Measurements from ENCODE around the gene PCA3.
"Not testable (repeated sequence)": the region's sequence is repeated elsewhere in the genome, so short reads cannot be mapped to it uniquely, and the experiment has no call there.

Gene PCA3

GRCh38 chr9:76764138-76764537, at the start of gene PCA3:
PCA3 (plus strand) TSS chr9:76764438.
- DNase-seq: no peak

- DNase-seq: no peak
Measured at GRCh38 chr9:76716085-76716672, 48.1 kb upstream of the PCA3 start.

- DNase-seq: no peak
Measured at GRCh38 chr9:76717176-76717575, 47.1 kb upstream of the PCA3 start.

- DNase-seq: no peak
Measured at GRCh38 chr9:76717613-76718012, 46.6 kb upstream of the PCA3 start.

GRCh38 chr9:76718166-76718565, 46.1 kb upstream of the PCA3 start:
- no peak for DNase-seq

- no peak for DNase-seq
Measured at GRCh38 chr9:76720245-76720644, 44.0 kb upstream of the PCA3 start.

- no peak for DNase-seq
Measured at GRCh38 chr9:76725011-76725546, 39.2 kb upstream of the PCA3 start.

GRCh38 chr9:76725885-76726284, 38.4 kb upstream of the PCA3 start:
- DNase-seq: no peak

GRCh38 chr9:76729116-76729515, 35.1 kb upstream of the PCA3 start:
- DNase-seq: no peak

- DNase-seq: no peak
Measured at GRCh38 chr9:76729980-76730737, 34.1 kb upstream of the PCA3 start.

GRCh38 chr9:76730801-76731200, 33.4 kb upstream of the PCA3 start:
- DNase-seq: no peak

- peak; percentile 21 for DNase-seq
Measured at GRCh38 chr9:76732341-76732958, 31.8 kb upstream of the PCA3 start.

- no peak for DNase-seq
Measured at GRCh38 chr9:76733096-76733495, 31.1 kb upstream of the PCA3 start.

GRCh38 chr9:76734716-76735115, 29.5 kb upstream of the PCA3 start:
- no peak for DNase-seq

- no peak for DNase-seq
Measured at GRCh38 chr9:76737154-76737902, 26.9 kb upstream of the PCA3 start.

GRCh38 chr9:76738402-76738801, 25.8 kb upstream of the PCA3 start:
- no peak for DNase-seq

- DNase-seq: no peak
Measured at GRCh38 chr9:76741524-76741923, 22.7 kb upstream of the PCA3 start.

GRCh38 chr9:76742890-76743289, 21.3 kb upstream of the PCA3 start:
- DNase-seq: not testable (repeated sequence)

- no peak for DNase-seq
Measured at GRCh38 chr9:76743931-76744330, 20.3 kb upstream of the PCA3 start.

- DNase-seq: no peak
Measured at GRCh38 chr9:76744336-76744735, 19.9 kb upstream of the PCA3 start.

GRCh38 chr9:76751001-76751400, 13.2 kb upstream of the PCA3 start:
- DNase-seq: no peak

GRCh38 chr9:76756268-76756640, 8.0 kb upstream of the PCA3 start:
- no peak for DNase-seq

- DNase-seq: no peak
Measured at GRCh38 chr9:76756941-76757673, 7.1 kb upstream of the PCA3 start.

Data from kidney glomerular epithelial cell (primary cell).